Measurements from ENCODE around the gene BRAP. TPM values are rescaled to one million over a fixed set of nuclear protein-coding genes. Genes with fewer than 3 reads are reported as not detected.
A peak's percentile ranks its signal among the peaks of the same experiment; 100 is the strongest.
"Not testable (repeated sequence)": the region's sequence is repeated elsewhere in the genome, so short reads cannot be mapped to it uniquely, and the experiment has no call there.

Gene BRAP
- total and polyA plus RNA-seq, 2 experiments from 2014 or later = 14.9 to 24.4 TPM

DNA sequence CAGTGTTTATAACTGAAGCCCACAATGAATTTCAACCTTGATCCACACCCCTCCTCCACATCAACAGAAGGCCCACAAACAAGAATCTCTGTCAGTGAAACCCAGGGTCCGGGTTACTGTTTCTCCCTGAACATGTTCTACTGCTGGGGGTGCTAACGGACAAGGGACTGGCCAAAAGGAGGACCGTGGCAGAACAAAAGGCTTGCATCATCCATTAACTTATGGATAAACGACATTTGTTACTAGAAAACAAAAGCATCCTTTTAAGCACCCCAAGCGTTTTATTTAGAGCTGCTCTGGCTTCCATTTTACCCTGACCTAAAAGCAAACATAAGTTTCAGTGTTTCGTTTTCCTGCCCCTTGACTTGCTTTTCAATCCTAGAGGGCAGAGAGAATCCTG, 32.2 kb downstream of the BRAP start:
- Histone ChIP-seq H3K4me1 (ENCODE audit: low read depth) (peaks cover 6% of the 10 kb centered on the region), H3K27me3 (peaks cover 19% of the 10 kb centered on the region), H3K36me3 (peaks cover 37% of the 10 kb centered on the region), H3K9me3 (ENCODE audit: low read depth) (no peaks in the 10 kb centered on the region), H3K27ac (no peak overlapping the region), H3K4me3 (no peak overlapping the region)
- DNase-seq (ENCODE audit: low read depth in 1 of 2, low spot score in 1 of 2) = no peak
- TF ChIP-seq, protein P1, sequence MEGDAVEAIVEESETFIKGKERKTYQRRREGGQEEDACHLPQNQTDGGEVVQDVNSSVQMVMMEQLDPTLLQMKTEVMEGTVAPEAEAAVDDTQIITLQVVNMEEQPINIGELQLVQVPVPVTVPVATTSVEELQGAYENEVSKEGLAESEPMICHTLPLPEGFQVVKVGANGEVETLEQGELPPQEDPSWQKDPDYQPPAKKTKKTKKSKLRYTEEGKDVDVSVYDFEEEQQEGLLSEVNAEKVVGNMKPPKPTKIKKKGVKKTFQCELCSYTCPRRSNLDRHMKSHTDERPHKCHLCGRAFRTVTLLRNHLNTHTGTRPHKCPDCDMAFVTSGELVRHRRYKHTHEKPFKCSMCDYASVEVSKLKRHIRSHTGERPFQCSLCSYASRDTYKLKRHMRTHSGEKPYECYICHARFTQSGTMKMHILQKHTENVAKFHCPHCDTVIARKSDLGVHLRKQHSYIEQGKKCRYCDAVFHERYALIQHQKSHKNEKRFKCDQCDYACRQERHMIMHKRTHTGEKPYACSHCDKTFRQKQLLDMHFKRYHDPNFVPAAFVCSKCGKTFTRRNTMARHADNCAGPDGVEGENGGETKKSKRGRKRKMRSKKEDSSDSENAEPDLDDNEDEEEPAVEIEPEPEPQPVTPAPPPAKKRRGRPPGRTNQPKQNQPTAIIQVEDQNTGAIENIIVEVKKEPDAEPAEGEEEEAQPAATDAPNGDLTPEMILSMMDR (IDR thresholded peaks at IDR 0.05; ENCODE audit: low read depth, low read length) = no peak

- H3K27ac ChIP-seq; H3K4me3 ChIP-seq; DNase-seq (ENCODE audit: low read depth in 1 of 2, low spot score in 1 of 2); H3K4me1 ChIP-seq (ENCODE audit: low read depth); H3K9me3 ChIP-seq (ENCODE audit: low read depth): not testable (repeated sequence)
- Histone ChIP-seq H3K36me3 (peaks cover 32% of the 10 kb centered on the region), H3K27me3 (peaks cover 19% of the 10 kb centered on the region)
These were observed 33.2 kb downstream of the BRAP start for GRCh38 chr12:111652530-111652929.

DNA sequence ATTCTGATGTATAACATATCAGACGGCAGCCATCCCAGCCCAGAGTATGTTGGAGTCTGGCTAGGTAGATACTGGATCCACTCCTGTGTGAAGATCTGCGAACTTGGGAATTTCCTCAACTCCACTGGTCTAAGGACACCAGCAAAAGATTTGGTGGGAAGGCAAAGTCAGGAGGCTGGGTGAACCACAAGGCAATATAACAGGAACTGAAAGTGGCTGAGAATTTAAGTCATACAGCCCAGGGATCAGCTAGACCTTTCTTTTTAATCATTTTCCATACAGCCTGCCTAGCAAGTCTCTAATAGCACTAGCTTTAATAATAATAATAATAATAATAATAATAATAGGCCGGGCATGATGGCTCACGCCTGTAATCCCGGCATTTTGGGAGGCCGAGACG, 34.8 kb downstream of the BRAP start:
- peaks cover 34% of the 10 kb centered on the region for H3K36me3 ChIP-seq
- H3K27me3 ChIP-seq = peaks cover 19% of the 10 kb centered on the region
- TF ChIP-seq, protein P1 (IDR thresholded peaks at IDR 0.05; ENCODE audit: low read depth, low read length) = no peak
- H3K9me3 ChIP-seq (ENCODE audit: low read depth) = no peaks in the 10 kb centered on the region
- peaks cover 2% of the 10 kb centered on the region for H3K4me1 ChIP-seq (ENCODE audit: low read depth)
- H3K4me3 ChIP-seq = no peak overlapping the region
- H3K27ac ChIP-seq = no peak overlapping the region
- no peak for DNase-seq (ENCODE audit: low read depth in 1 of 2, low spot score in 1 of 2)

- Histone ChIP-seq H3K4me3 (no peak overlapping the region), H3K27me3 (no peaks in the 10 kb centered on the region), H3K9me3 (ENCODE audit: low read depth) (no peaks in the 10 kb centered on the region), H3K4me1 (ENCODE audit: low read depth) (no peaks in the 10 kb centered on the region), H3K36me3 (peaks cover 31% of the 10 kb centered on the region), H3K27ac (no peak overlapping the region)
- TF ChIP-seq, protein P1 (IDR thresholded peaks at IDR 0.05; ENCODE audit: low read depth, low read length) = no peak
- DNase-seq (ENCODE audit: low read depth in 1 of 2, low spot score in 1 of 2) = no peak
These were observed 40.3 kb downstream of the BRAP start for GRCh38 chr12:111645433-111645832.

DNA sequence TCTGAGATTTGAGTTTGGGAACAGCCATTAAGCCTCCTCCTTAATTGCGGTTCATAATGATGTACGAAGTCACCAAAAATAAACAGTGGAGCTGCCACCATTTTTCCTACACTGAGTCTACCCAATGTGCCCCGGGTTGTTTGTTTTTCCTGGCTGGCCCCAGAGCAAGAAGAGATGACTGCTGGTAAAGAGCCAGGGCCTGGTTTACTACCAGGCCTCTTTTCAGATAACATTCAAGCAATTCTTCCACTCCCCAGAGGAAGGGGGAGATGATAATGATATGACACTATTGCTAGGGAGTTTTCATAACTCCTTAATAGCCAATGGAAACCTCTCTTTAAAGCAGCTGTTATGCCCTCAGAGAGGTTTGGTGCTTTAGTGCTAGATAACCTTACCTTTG, 42.3 kb downstream of the BRAP start:
- Histone ChIP-seq H3K36me3 (peaks cover 21% of the 10 kb centered on the region), H3K27ac (no peak overlapping the region), H3K4me3 (no peak overlapping the region), H3K9me3 (ENCODE audit: low read depth) (no peaks in the 10 kb centered on the region), H3K27me3 (no peaks in the 10 kb centered on the region), H3K4me1 (ENCODE audit: low read depth) (no peaks in the 10 kb centered on the region)
- TF ChIP-seq, protein P1 (IDR thresholded peaks at IDR 0.05; ENCODE audit: low read depth, low read length) = no peak
- peak in 1 of 2 donors; percentile 83 for DNase-seq (ENCODE audit: low read depth in 1 of 2, low spot score in 1 of 2)

DNA sequence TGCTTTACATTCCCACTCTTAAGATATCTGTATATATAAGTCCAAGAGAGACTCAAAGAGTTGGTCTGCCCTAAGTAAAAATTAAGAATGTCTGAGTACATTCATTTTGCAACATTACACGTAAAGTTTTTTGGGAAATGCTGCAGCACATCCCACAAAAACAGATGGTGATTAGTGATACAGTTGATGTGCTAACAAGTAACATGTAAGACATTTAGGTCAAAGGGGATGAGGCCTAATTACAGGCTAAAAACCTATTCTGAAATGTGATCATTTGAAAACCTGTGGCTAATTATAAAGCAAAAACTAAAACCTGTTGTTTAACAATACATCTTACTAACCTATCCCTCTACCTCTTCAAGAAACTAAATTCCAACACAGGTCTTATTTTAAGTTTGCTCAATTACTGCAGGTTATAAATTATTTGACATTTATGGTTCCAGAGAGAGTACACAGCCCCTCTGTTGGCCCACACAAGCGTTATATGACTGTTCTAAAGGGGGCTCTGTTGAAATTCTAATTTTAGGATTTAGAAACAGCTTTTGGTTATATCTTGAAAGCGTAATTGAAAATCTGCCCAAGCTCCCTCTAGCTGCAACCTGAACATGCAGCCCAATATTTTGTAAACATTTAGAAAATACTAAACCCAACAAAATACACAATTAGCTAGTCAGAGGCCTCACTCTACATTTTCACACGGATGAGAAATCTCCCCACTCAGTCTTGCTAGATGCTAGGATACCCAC, 42.9 kb downstream of the BRAP start:
- H3K27ac ChIP-seq = no peak overlapping the region
- H3K9me3 ChIP-seq (ENCODE audit: low read depth) = no peaks in the 10 kb centered on the region
- H3K36me3 ChIP-seq = peaks cover 21% of the 10 kb centered on the region
- no peaks in the 10 kb centered on the region for H3K27me3 ChIP-seq
- TF ChIP-seq, protein P1 (IDR thresholded peaks at IDR 0.05; ENCODE audit: low read depth, low read length) = peak; percentile 34
- peak in 1 of 2 donors; percentile 56 for DNase-seq (ENCODE audit: low read depth in 1 of 2, low spot score in 1 of 2)
- no peaks in the 10 kb centered on the region for H3K4me1 ChIP-seq (ENCODE audit: low read depth)
- H3K4me3 ChIP-seq = no peak overlapping the region

All from cardiac muscle cell (in vitro differentiated cells and primary cell).